GM19025 (cell line): Measurements from ENCODE around the gene ERICH6.

ENCODE experiments used
- ATAC-seq: cut with Tn5 transposase; IDR thresholded peaks from one replicate; pipeline ENCODE4 v1.9.1; 2021; ENCODE audit warnings: mild to moderate bottlenecking, low read depth, moderate library complexity; ENCODE audit not compliant: unreplicated experiment

ERICH6 gene

DNA sequence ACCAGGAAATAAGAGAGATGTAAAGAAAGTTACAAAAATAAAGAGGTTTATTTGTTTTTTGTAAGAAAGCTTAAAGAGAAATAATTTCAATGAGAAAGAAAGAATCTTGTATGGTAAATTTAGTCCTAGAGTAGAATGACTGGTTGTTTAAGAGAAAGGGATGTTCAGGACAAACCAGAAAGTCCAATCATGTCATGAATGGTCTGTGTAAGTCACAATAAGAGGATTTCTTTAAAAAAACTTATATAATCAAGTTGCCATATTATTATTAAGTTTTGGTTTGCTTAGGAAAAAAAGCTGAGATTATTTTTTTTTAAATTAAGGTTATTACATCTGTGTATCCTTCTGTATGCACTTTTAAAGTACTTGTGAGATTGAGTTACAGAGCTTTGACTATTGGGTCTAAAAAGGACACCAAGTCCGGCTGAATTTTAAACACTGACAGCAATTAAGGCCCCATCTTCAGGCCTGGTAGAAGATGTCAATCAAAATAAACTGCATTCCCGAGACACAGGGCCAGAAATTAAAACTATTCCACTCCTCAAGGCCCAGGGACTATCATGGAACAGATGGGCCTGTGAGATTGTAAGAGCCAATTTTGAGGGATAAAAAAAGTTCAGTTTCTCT lies 12.2 kb downstream of the ERICH6 start:
- no peak for ATAC-seq

DNA sequence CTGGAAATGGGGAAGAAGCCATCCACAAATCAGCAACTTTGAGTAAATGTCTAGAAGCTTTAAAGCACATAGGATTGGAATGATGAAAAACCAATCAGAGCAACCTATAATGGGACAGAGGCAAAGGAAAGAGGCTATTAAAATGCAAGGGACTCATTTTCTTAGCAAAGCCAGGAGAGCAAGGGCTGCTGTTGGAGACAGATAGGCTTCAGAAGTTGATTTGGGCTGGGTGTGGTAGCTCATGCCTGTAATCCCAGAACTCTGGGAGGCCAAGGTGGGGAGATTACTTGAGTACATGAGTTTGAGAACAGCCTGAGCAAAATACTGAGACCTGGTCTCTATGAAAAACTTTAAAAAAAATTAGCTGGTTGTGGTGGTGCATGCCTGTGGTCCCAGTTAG lies 16.1 kb downstream of the ERICH6 start:
- no peak for ATAC-seq

DNA sequence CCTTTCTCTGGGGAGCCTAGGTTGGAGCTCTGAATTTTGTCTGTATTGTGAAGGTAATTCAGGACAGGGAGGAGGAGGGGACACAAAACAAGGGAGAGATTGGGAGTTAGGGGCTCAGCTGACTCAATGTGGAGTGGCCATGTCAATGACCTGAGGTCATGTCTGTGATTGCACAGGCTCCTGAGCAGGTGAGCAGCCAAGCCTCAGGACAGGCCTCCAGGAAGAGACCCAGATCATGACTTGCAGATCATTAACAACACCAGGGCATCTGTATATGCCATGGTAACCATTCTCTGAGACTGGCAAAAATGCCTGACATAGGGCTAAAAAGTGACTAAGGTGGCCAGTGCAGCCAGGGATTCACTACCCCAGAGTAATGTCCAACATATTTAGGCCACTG lies 20.9 kb downstream of the ERICH6 start:
- no peak for ATAC-seq

DNA sequence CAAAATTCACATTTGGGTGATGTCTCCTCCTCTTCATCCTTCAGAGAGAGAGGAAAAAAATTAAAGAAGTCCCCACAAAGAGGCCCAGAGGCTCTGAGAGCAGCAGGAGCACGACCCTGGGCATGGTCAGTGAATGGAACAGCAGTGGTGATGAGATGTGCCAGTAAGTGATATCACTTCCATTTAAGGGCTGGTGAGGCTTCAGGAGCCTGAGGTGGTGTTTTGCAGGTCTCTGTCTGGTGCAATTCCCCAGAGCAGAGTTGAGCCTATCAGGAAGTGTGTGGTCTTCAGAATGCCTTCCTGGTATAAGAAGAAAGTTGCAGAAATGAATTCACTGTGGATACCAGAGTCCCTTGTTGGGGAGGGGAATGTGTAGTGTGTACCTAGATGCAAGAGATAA lies 21.4 kb downstream of the ERICH6 start:
- no peak for ATAC-seq

DNA sequence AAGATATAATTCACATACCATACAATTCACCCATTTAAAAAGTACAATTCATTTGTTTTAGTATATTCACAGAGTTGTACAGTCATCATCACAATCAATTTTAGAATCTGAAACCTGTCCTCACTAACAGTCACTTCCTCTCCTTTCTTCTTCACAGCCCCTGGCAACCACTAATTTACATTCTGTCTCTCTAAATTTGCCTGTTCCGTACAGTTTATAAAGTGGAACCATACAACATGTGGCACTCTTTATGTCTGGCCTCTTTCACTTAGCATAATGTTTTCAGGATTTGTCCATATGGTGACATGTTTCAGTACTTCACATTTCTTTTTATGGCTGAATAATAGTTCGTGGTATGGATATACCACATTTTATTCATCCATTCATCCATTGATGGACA lies 22.7 kb downstream of the ERICH6 start:
- peak; percentile 90 for ATAC-seq

DNA sequence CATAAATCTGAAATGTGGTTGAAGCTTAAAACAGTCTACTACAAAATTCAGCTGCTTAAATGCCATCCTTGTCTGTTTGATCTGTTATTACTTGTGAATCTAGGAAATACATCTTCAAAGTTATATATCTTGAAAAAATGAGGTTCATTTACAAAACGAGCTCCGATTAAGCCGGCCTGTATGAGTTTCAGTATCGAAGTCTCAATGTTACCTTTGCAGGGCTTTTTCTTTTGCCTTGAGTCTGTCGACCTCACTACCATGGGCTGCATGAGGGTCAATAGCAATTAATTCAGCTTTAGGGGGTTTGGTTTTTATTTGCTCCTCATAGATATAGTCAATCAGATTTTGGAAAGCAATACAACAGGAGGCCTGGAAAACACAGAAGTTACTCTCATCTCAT lies 23.2 kb downstream of the ERICH6 start:
- peak; percentile 27 for ATAC-seq

DNA sequence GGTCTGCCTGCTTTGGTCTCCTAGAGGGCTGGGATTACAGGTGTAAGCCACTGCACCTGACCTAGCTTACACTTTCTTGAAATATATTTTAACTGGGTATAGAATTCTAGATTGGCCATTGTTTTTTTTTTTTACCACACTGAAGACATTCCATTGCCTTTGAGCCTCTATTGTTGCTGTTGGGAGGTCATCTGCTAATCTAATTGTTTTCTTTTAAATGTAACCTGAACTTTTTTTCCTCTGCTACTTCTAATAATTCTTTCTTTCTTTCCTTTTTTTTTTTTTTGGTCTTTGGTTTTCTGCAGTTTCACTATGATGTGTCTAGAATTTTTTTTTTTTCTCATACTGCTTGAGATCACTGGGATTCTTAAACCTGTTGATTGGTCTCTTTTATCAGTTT lies 28.1 kb downstream of the ERICH6 start:
- ATAC-seq = no peak

DNA sequence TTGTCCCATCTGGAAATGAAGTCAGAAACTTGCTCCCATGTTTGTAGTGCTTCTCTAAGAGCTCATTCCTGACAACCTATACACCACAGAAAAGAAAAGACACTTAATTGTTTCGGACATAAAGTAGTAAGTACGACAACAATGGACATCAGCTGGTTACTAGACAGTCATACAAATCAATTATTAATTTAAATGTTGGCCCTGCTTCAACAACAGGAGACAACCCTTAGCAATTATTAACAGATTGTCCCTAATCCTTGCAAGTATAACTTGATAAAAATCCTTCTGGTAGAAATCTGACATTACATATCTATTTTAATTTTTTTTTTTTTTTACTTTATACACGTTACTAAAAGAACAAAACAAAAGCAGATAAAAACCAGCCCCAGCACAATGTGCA lies 29.8 kb downstream of the ERICH6 start:
- no peak for ATAC-seq

DNA sequence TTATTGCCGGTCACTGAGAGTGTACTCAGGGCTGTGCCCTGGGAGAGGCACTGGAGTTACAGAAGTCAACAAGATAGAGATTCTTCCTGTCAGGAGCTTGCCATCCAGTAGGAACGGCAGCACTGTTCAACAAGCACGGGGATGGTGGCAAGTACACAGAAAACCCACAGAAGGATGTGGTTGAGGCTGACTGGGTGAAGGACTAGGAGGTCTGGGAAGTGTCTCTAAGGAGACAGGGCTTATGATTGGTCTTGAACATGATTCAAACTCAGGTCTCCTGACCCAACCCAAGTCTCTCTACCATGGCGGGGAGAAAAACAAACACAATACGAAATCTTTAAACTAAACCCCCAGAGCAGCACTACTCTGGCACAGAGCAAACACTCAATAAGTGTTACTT lies 37.6 kb downstream of the ERICH6 start:
- no peak for ATAC-seq

DNA sequence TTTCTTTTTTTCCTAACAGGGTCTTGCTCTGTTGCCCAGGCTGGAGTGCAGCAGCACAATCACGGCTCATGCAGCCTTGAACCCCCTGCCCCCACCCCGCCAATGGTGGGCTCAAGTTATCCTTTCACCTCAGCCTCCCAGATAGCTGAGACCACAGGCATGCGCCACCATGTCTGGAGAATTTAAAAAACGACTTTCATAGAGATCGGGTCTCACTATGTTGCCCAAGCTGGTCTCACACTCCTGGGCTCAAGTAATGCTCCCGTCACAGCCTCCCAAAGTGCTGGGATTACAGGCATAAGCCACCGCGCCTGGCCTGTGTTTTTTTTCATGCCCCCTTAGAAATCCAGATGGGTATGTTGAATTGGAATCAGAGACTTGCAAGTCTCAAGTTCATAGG lies 40.3 kb downstream of the ERICH6 start:
- no peak for ATAC-seq

DNA sequence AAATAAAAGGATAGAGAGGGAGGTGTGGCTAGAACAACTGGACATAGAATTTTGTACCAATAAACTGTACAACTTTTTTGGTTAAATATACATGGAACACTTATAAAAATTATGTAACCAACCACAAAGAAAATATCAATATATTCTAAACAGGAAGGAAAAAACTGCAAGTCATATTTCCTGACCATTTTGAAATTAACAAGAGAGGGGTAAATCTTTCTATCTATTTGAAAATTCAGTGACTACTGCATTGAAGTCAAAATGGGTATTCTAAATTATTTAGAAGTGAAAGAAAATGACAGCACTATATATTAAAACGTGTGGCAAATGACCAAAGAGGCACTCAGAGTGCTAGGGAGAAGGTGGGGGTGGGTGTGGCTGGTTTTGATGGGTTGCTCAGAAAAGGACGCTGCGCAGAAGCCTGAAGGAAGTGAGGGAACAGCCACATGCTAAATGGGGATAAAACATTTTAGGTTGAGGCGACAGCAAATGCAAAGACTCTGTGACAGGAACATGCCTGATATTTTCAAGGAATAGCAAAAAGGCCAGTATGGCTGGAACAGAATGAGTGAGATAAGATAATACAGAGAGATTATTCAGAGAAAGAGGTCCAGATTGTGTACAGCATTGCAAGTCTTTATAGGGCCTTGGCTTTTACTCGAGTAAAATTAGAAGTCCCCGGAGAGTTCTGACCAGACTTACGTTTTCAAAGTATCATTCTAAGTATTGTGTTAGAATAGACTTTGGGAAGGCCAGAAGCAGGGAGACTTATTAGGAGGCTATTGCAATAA lies 41.1 kb downstream of the ERICH6 start:
- ATAC-seq = no peak

DNA sequence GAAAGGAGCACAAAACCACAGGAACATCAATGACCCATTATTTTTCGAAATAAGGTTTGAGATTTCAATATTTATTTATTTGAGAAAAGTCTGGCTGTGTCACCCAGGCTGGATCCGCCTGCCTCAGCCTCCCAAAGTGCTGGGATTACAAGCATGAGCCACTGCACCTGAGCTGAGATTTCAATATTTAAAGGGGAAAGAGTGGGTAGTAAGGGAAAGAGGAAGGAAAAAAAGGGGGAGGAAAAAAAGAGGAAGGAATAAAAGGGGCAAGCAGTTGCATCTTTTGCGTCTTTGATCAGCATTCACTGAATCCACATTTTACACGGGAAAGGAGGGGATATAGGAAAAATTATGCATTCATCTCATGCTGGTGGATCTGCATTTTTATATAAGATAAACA lies 47.4 kb downstream of the ERICH6 start:
- no peak for ATAC-seq

DNA sequence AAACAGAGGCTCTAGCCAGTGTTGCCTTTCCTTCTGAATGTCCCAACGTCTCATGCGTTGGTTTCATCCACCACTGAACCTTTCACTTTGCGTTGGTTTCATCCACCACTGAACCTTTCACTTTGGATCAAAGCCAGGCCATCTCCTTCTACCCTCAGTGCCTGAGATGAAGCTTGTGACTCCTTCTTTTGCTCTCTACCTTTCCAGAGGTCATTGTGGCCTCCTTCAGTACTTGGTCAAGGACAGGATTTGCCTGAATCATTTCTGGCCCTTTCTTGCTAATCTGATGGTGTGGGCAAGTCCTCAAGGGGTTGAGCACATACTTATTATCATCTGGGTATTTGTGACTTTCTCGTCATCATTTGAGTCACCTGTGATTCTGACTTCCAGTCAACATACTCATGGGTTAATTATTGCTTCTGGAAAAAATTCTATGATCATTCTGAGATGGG lies 50.6 kb downstream of the ERICH6 start:
- peak; percentile 56 for ATAC-seq

DNA sequence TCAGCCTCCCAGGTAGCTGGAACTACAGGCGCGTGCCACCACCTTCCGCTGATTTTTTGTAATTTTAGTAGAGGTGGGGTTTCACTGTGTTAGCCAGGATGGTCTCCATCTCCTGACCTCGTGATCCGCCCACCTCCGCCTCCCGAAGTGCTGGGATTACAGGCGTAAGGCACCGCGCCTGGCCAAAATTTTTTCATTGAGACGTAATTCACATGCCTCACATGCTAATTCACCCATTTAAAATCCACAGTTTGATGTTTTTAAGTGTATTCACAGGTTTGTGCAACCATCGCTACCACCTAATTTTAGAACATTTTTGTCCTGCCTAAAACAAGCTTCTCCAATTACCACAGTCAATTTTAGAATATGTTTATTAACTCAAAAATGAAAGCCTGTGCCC lies 63.5 kb downstream of the ERICH6 start:
- ATAC-seq = no peak

DNA sequence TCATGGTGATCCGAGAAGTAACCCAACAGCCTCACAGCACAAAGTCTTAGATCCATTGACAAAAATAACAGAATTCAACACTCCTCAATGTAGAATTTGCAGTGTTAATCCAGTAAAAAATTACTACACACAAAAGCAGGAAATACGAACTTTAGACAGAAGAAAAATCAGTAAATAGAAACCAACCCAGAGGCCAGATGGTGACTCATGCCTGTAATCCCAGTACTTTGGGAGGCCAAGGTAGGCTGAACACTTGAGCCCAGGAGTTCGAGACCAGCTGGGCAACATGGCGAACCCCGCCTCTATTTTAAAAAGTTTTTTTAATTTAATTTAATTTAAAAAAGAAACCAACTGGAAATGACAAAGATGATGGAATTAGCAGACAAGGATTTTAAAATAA lies 64.5 kb downstream of the ERICH6 start:
- ATAC-seq = no peak

DNA sequence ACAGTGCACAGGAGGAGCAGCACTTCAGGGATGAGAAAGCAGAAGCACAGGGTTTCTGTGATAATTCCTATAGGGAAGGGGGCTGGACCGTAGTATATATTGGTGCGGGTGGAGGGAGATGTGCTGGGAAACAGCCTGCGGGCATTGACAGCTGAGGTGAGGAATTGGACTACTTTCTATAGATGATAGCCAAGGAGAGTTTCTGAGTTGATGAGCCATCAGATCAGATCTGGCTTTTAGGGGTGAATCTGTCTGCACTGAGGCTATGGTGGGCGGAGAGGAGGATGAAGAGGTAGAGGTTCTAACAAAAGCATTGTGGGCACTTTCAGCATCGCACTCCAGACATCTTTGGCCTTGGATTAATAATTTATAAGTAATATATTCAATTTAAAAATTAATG lies 67.5 kb downstream of the ERICH6 start:
- no peak for ATAC-seq

DNA sequence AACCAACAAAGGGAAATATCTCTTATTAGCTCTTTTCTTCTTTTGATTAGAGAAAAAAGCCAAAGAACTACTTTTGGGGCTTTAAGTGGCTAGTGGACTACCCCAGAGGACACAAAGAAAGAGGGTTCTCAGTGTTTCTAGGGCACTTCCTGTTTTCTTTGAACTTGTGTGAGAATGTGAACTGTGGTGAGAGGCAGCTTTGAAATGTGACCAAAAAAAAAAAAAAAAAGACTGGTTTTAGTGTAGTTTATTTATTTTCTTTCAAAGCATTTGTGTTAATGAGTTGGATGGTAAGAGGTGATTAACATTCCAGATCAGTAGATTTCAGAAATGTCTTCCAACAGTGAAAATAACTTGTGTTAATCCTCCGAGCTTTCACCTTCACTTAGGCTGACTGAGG lies 68.2 kb downstream of the ERICH6 start:
- ATAC-seq = no peak

DNA sequence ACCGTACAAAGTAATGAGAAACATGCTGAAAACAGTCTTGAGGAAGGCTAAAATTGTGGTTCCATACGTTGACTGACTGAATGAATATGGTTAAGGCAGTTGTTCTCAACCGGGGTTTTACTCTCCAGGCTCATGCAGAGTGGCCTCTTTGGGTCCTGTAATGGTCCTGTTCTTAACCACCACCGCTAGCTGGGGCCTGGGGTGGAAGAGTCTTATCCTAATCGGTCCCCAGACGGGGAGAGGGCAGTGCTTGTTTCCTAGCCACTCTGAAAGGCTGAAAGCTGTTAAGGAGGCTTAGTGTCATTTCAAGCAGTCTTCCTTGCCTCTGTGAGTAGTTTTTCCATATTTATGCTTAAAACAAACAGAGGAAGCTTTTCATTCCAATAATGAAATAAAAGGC lies 68.6 kb downstream of the ERICH6 start:
- no peak for ATAC-seq

DNA sequence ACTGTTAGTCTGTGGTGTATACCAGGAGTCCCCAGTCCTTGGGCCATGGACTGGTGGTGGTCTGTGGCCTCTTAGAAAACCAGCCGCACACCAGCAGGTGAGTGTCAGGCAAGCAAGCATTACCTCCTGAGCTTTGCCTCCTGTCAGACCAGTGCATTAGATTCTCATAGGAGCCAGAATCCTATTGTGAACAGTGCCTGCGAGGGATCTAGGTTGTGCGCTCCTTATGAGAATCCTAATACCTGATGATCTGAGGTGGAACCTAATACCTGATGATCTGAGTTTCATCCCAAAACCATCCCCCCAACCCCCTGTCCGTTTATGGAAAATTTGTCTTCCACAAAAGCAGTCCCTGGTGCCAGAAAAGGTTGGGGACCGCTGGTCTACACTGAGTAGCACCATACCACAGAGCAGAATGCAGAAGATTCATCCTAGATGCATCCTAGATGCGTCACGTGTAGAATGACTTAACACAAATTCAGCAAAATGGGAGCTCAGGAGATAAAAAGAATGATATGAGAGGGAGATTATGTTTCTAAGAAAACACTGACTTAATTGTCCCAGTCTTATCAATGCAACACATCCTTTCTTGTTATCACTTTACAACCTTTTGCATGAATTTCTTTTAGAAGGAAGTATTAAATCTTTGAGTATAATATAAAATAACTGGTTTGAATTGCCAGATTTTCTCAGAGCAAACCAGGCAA lies 72.1 kb downstream of the ERICH6 start:
- no peak for ATAC-seq

DNA sequence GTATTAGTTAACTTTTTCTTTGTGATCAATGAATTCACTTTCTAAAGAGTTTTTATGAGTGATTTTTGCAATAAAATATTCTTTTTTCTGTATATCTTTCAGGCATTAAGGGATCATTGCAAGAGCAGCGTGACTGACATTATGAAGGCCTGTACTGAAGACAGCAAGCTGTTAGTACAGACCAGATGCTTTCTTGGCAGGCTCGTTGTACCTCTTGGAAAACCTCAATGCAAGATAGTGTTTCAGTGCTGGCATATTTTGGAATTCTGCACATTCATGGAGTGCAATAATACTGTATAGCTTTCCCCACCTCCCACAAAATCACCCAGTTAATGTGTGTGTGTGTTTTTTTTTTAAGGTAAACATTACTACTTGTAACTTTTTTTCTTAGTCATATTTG lies 76.2 kb downstream of the ERICH6 start:
- no peak for ATAC-seq

DNA sequence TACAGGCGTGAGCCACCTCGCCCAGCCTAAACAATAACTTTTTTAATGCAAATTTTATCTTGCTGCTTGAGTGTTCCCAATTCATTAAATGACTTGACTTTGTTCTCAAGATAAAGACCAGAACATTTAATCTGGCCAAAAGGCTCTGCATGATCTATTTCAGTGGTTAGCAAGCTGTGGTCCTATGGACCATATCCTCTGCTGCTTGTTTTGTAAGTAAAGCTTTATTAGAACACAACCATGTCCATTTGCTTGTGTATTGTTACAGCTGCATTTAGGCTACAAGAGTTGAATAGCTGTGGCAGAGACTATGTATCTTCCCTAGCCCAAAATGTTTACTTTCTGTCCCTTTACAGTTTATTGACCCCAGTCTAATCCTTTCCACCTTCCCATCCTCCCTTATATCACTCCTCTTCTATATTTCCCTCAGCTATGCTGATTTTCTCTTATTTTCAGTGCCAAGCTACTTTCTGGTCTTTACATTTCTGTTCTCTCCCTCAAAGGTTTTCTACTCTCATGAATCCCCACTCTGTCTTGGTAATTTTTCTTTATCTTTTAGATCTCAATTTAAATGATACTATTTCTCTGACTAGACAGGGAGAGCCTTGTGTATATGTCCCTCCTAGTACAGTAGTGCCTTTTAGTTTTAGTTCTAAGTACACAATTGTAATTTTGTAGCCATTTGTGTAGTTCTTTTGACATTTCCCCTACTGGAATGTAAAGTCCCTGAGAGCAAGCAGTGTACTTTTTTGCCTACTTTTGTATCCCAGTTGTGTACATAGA lies 77.4 kb downstream of the ERICH6 start:
- no peak for ATAC-seq
